Raji (cell line): ENCODE measurements around the gene TNN.

Experiments used
- POLR2A ChIP-seq: IDR thresholded peaks from 2 replicates; pipeline ENCODE4 v1.6.1; 2011; ENCODE audit warnings: low read depth, low read length, control low read depth; ENCODE audit not compliant: insufficient read depth

TNN gene

GRCh38 chr1:175152006-175152652 is 84.5 kb downstream of the TNN start:
- TF ChIP-seq POLR2A = no peak

GRCh38 chr1:175154629-175155472 is 87.2 kb downstream of the TNN start:
- TF ChIP-seq POLR2A = no peak

GRCh38 chr1:175155473-175155856 is 87.8 kb downstream of the TNN start:
- TF ChIP-seq POLR2A = no peak

GRCh38 chr1:175155936-175156335 is 88.3 kb downstream of the TNN start:
- no peak for TF ChIP-seq POLR2A

GRCh38 chr1:175157200-175157599 is 89.6 kb downstream of the TNN start:
- no peak for TF ChIP-seq POLR2A

- no peak for TF ChIP-seq POLR2A
Measured at GRCh38 chr1:175158170-175158591, 90.5 kb downstream of the TNN start.

- no peak for TF ChIP-seq POLR2A
Measured at GRCh38 chr1:175162955-175163354, 95.3 kb downstream of the TNN start.

GRCh38 chr1:175163702-175164101 is 96.1 kb downstream of the TNN start:
- TF ChIP-seq POLR2A = no peak

- TF ChIP-seq POLR2A = no peak
Measured at GRCh38 chr1:175164751-175165150, 97.1 kb downstream of the TNN start.

- TF ChIP-seq POLR2A = no peak
Measured at GRCh38 chr1:175166746-175167145, 99.1 kb downstream of the TNN start.

- TF ChIP-seq POLR2A = no peak
Measured at GRCh38 chr1:175167861-175168260, 100.2 kb downstream of the TNN start.

- no peak for TF ChIP-seq POLR2A
Measured at GRCh38 chr1:175168782-175169181, 101.1 kb downstream of the TNN start.

GRCh38 chr1:175169286-175170018 is 101.8 kb downstream of the TNN start:
- TF ChIP-seq POLR2A = no peak

GRCh38 chr1:175171036-175171913 is 103.6 kb downstream of the TNN start:
- no peak for TF ChIP-seq POLR2A

- no peak for TF ChIP-seq POLR2A
Measured at GRCh38 chr1:175172503-175172902, 104.9 kb downstream of the TNN start.
